NCI-H82 (cell line): ENCODE measurements around the gene OR10A4.
"Not testable (repeated sequence)": the region's sequence is repeated elsewhere in the genome, so short reads cannot be mapped to it uniquely, and the experiment has no call there.

Source experiments
- DNase-seq: peaks from one replicate; lab custom pipeline; 2025; lab: John Stamatoyannopoulos, UW

OR10A4 gene

DNA sequence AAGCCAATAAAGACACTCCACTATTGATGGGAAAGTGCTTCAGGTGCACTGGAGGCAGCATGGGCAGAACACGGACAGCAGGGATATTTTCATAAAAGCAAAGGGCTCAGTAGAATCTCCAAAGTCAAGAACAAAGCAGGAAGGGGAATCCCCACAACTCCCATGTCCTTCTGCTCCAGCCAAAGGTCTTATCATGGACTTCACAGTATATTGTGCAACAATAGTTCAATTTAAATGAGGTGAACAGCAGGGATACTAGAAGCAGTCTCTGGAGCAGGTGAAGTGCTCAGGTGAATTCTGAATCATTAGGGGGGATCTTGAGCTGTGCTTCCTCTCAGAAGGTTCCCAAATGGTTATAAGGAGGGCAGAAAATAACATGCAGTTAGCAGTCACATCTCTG, 22.5 kb downstream of the OR10A4 start:
- no peak for DNase-seq

DNA sequence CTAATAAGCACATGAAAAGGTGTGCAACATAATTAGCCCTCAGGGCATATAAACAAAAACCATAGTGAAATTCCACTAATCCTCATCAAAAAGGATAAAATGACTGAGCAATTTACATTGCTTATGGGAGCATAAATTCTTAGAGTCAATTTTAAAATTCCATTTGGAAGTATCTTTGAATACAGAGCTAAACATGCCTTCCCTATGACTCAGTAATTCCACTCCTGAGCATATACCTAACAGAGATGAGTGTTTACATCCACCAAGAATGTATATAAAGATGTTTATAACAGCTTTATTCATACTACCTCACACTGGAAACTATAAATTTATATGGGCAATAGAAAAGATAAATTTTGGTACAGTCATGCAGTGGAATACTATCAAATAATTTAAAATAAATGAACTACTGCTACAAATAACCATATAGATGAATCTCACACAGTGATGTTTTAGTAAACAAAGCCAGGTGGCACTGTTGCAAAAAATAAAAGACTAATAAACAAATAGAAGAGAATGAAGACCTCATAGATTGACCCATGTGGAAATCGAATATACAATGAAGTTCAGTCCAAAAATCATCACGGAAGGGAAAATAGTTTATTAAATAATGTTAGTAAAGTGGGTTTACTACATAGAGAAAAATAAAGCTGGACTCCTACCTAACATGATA, 24.0 kb downstream of the OR10A4 start:
- peak; percentile 15 for DNase-seq

DNA sequence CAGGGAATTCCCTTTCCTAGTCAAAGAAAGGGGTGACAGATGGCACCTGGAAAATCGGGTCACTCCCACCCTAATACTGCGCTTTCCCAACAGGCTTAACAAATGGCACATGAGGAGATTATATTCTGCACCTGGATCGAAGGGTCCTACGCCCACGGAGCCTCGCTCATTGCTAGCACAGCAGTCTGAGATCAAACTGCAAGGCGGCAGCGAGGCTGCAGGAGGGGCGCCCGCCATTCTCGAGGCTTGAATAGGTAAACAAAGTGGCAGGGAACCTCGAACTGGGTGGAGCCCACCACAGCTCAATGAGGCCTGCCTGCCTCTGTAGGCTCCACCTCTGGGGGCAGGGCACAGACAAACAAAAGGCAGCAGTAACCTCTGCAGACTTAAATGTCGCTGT, 28.4 kb downstream of the OR10A4 start:
- DNase-seq: not testable (repeated sequence)

DNA sequence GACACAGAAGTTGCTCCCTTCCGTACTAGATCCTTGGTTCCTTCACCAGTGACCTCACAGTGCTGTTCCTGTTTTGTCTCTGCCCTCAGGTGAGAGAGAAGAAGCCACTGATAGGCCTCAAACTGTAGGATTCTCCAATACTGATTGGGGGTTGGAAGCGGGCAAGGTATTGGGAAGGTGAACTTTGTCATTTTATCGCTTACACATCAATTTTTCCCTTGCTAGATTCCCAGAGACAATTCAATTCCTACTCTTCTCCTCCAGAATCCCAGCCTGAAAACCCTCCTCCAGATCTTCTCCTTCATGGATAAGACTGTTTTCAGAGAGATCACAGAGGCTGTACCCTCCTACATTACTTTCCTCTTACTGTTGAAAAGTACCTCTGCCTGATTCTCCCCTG, 35.0 kb downstream of the OR10A4 start:
- no peak for DNase-seq

DNA sequence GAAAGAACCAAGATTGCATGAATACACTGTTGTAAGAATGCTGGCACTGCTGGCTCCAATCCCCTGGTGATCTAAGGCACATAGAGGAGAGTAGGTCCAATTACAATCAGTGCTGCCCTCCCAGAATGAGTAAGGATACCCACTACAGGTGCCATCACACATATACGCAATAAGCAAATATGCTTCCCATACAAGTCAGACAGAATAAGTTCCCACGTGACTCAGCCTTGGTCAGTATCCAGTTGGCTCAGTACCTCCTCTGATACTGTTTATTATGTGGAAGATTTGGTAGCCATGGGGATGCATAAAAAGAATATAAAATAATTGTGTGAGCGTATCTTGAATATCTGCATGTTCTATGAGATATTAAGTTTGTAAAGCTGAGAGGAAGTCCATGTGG, 35.5 kb downstream of the OR10A4 start:
- no peak for DNase-seq

GRCh38 chr11:6919698-6920097, 43.3 kb downstream of the OR10A4 start:
- DNase-seq: no peak

- no peak for DNase-seq
Observed at GRCh38 chr11:6920702-6921101, 44.3 kb downstream of the OR10A4 start, which contains the start of gene OR2D3. TSS of gene OR2D3 (plus strand) at chr11:6921002. CDS start at chr11:6921002, 0 bp downstream.

DNA sequence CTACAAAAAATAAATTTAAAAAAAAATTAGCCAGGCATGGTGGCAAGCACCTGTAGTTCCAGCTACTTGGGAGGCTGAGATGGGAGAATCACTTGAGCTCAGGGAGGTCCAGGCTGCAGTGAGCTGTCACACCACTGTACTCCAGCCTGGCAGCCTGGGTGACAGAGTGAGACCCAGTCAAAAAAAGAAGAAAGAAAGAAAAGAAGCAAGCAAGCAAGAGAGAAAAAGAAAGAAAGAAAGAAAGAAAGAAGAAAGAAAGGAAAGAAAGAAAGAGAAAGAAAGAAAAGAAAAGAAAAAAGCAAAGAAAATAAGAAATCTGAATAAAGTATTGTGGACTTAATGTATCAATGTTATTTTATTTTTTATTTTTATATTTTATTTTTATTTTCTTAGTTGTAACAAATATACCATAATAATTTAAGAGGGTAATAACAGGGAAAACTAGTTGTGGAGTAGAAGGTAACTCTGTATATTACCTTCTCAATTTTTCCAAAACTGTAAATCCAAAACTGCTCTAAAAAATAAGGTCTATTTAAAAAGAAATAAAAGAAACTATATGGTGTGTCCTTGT, 48.7 kb downstream of the OR10A4 start:
- DNase-seq: no peak

- DNase-seq: peak; percentile 90
Observed at GRCh38 chr11:6925636-6926207, 49.3 kb downstream of the OR10A4 start.

GRCh38 chr11:6926208-6927029, 50.0 kb downstream of the OR10A4 start, which contains the start of gene ZNF215:
TSS of gene ZNF215 (plus strand) at chr11:6926426. CDS start at chr11:6932273, 5,847 bp downstream.
- DNase-seq: peak; percentile 93

- peak; percentile 5 for DNase-seq
Observed at GRCh38 chr11:6927030-6927617, 50.7 kb downstream of the OR10A4 start.
